Colonic mucosa (tissue), 4 donors: Measurements from ENCODE around the gene TRMT13. TPM values are rescaled to one million over a fixed set of nuclear protein-coding genes. Genes with fewer than 3 reads are reported as not detected.

ENCODE experiments used
- DNase-seq: peaks from one replicate; pipeline ENCODE4 v3.0.0-alpha.2; 2020
- H3K27ac ChIP-seq: fragments of 200-600 bp; one replicate; pipeline ENCODE4 v1.8.0; 2021
- H3K27me3 ChIP-seq: fragments of 200-600 bp; one replicate; pipeline ENCODE4 v1.8.0; 2021
- H3K36me3 ChIP-seq: fragments of 200-600 bp; one replicate; pipeline ENCODE4 v1.8.0; 2021
- H3K4me1 ChIP-seq: fragments of 200-600 bp; one replicate; pipeline ENCODE4 v1.8.0; 2021; ENCODE audit warnings: mild to moderate bottlenecking
- H3K4me3 ChIP-seq: fragments of 200-600 bp; one replicate; pipeline ENCODE4 v1.8.0; 2021
- H3K9ac ChIP-seq, 2 donors: one replicate each; pipeline ENCODE4 v1.7.0; 2013; ENCODE audit warnings: control low read depth in 2 of 2, low read depth in 2 of 2, low read length in 2 of 2
- H3K9me3 ChIP-seq: fragments of 200-600 bp; one replicate; pipeline ENCODE4 v1.8.0; 2021
- CTCF ChIP-seq: fragments of 200-600 bp; IDR thresholded peaks from one replicate; pipeline ENCODE4 v1.8.0; 2022; ENCODE audit warnings: antibody characterized with exemption, mild to moderate bottlenecking
- intact Hi-C: fragments of 100-400 bp; cut with DNase I; formaldehyde crosslinking; loops from one replicate; pipeline ENCODE4 v1.14.1; 2022
- total RNA-seq, 2 donors: library from RNA; stranded (reverse); fragmentation: NEBNext Ultra II Directional in 1 of 2; extraction: Animal tissue kit (Norgen Biotek cat#: 25700) in 1 of 2; gene quantifications; one replicate each; pipeline ENCODE4 v1.2.1, GENCODE V29; 2021
- donor health status: healthy.
- donor health status: DM: no; HTN: no; CAD: no.
- donor health status: DM: no; HTN: no; CAD: no.

Gene TRMT13
- total RNA-seq, 2 donors from 2014 or later: 8.6 to 11.5 TPM

GRCh38 chr1:100101564-100101963 is 31.4 kb upstream of the TRMT13 start:
- H3K9me3 ChIP-seq: no peaks in the 10 kb centered on the region
- H3K36me3 ChIP-seq: no peaks in the 10 kb centered on the region
- intact Hi-C loops: no loop called here
- no peaks in the 10 kb centered on the region for H3K4me1 ChIP-seq
- no peak for TF ChIP-seq CTCF
- H3K27ac ChIP-seq: no peak overlapping the region
- no peak overlapping the region for H3K9ac ChIP-seq
- no peaks in the 10 kb centered on the region for H3K27me3 ChIP-seq
- DNase-seq: no peak
- no peak overlapping the region for H3K4me3 ChIP-seq

DNA sequence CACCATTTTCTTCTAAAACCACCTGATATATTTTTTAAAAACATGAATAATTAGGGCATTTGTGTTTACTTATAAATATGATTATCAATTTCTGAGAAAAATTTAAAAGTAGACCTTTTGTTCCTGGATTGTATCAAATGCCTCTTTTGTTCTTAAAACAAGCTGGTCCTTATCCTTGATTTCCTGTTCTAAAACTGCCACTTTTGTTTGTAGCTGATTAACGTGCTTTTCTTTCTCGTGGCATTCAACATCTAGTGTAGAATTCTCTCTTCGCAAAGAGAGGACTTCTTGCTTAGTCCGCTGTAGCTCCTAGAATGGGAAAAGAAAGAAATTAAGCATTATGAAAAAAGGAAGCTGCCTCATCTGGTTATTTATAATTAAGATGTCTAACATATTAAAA is 25.3 kb upstream of the TRMT13 start:
- DNase-seq: no peak
- H3K27ac ChIP-seq: no peak overlapping the region
- no peaks in the 10 kb centered on the region for H3K36me3 ChIP-seq
- no peaks in the 10 kb centered on the region for H3K27me3 ChIP-seq
- no peaks in the 10 kb centered on the region for H3K9me3 ChIP-seq
- intact Hi-C loops: no loop called here
- H3K4me3 ChIP-seq: no peak overlapping the region
- no peak for TF ChIP-seq CTCF
- H3K9ac ChIP-seq: no peak overlapping the region
- no peaks in the 10 kb centered on the region for H3K4me1 ChIP-seq

GRCh38 chr1:100109554-100110066 is 23.4 kb upstream of the TRMT13 start:
- H3K9ac ChIP-seq: no peak overlapping the region
- H3K27me3 ChIP-seq: no peaks in the 10 kb centered on the region
- H3K36me3 ChIP-seq: no peaks in the 10 kb centered on the region
- no peaks in the 10 kb centered on the region for H3K4me1 ChIP-seq
- H3K27ac ChIP-seq: no peak overlapping the region
- TF ChIP-seq CTCF: no peak
- H3K4me3 ChIP-seq: no peak overlapping the region
- intact Hi-C loops: no loop called here
- no peaks in the 10 kb centered on the region for H3K9me3 ChIP-seq
- no peak for DNase-seq

- Histone ChIP-seq H3K27me3 (no peaks in the 10 kb centered on the region), H3K9me3 (no peaks in the 10 kb centered on the region), H3K36me3 (no peaks in the 10 kb centered on the region), H3K9ac (no peak overlapping the region), H3K4me3 (no peak overlapping the region), H3K27ac (no peak overlapping the region), H3K4me1 (no peaks in the 10 kb centered on the region)
- DNase-seq: no peak
- TF ChIP-seq CTCF: no peak
- intact Hi-C loops: no loop called here
These were observed 17.4 kb upstream of the TRMT13 start for GRCh38 chr1:100115524-100115923.

DNA sequence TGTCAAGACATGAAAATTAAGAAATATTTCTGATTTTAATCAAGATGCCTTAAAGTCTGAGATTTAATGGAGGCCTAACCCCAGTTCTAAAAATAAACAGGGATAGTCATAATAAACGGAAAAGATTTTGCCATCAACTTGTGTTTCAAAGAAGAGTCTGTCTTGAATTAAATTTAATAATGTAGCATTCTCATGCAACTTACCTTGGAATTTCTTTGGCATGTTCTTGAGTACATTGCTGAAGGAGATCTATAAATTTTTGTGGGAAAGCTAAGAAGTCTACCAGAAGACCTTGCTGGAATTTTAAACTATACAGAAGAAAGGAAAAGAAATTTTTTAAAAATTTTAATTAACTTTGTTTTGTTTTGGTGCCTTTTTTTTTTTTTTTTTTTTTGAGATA is 10.8 kb upstream of the TRMT13 start:
- no peak overlapping the region for H3K9ac ChIP-seq
- H3K9me3 ChIP-seq: no peaks in the 10 kb centered on the region
- no peaks in the 10 kb centered on the region for H3K4me1 ChIP-seq
- no peak for TF ChIP-seq CTCF
- no peak overlapping the region for H3K4me3 ChIP-seq
- no peak for DNase-seq
- H3K27ac ChIP-seq: no peak overlapping the region
- intact Hi-C loops: no loop called here
- H3K27me3 ChIP-seq: no peaks in the 10 kb centered on the region
- H3K36me3 ChIP-seq: no peaks in the 10 kb centered on the region

- peaks cover 5% of the 10 kb centered on the region for H3K4me1 ChIP-seq
- intact Hi-C loops: no loop called here
These were observed 5.7 kb upstream of the TRMT13 start for GRCh38 chr1:100127226-100127625.

More at GRCh38 chr1:100127226-100127625, 5.7 kb upstream of the TRMT13 start:
- Histone ChIP-seq H3K9me3 (no peaks in the 10 kb centered on the region), H3K4me3 (no peak overlapping the region), H3K9ac (no peak overlapping the region), H3K27me3 (no peaks in the 10 kb centered on the region), H3K36me3 (no peaks in the 10 kb centered on the region), H3K27ac (no peak overlapping the region)
- no peak for TF ChIP-seq CTCF
- no peak for DNase-seq
